Measurements from ENCODE around the gene ARMCX4. TPM values are rescaled to one million over a fixed set of nuclear protein-coding genes. Genes with fewer than 3 reads are reported as not detected.

Gene ARMCX4
- total RNA-seq, 1 experiment from 2014 or later = 17.0 TPM

- no peak for TF ChIP-seq CTCF (conservative IDR thresholded peaks at IDR 0.05)
- Histone ChIP-seq H4K91ac (ENCODE audit: insufficient read length, low read depth, low read length) (no peak overlapping the region), H2BK15ac (ENCODE audit: low read depth, low read length) (no peak overlapping the region), H3T11ph (ENCODE audit: low read length) (no peak overlapping the region), H3K4ac (ENCODE audit: low read depth, low read length) (no peak overlapping the region), H4K20me1 (ENCODE audit: control insufficient read depth, insufficient read depth, insufficient read length) (no peaks in the 10 kb centered on the region), H3K27ac (ENCODE audit: insufficient read length, low read depth, low read length) (no peak overlapping the region), H3K23me2 (ENCODE audit: insufficient read length, low read depth, low read length, poor library complexity, severe bottlenecking) (no peaks in the 10 kb centered on the region), H2BK5ac (ENCODE audit: insufficient read length, low read length) (no peak overlapping the region), H2BK12ac (ENCODE audit: insufficient read length, low read depth, low read length) (no peak overlapping the region), H3K79me2 (ENCODE audit: insufficient read depth, low read length) (no peaks in the 10 kb centered on the region; the same call in 1 of the 2 replicates), H3K4me2 (ENCODE audit: insufficient read depth, insufficient read length, low read length) (no peak overlapping the region), H2BK20ac (ENCODE audit: low read depth, low read length, poor library complexity, severe bottlenecking) (no peak overlapping the region), H3K23ac (ENCODE audit: insufficient read length, low read depth, low read length) (no peak overlapping the region), H2AK5ac (ENCODE audit: insufficient read length, low read length) (no peak overlapping the region), H2AFZ (ENCODE audit: low read length) (no peak overlapping the region), H3K79me1 (ENCODE audit: insufficient read depth, low read depth, low read length, poor library complexity, severe bottlenecking) (no peaks in the 10 kb centered on the region), H4K5ac (ENCODE audit: insufficient read length, low read depth, low read length) (no peak overlapping the region), H3K9me3 (ENCODE audit: control insufficient read depth, low read depth, low read length) (peaks cover 17% of the 10 kb centered on the region), H3K27me3 (ENCODE audit: insufficient read depth, low read length) (no peaks in the 10 kb centered on the region), H4K8ac (replicated peaks; ENCODE audit: insufficient read length, low read depth, low read length) (no peak overlapping the region), H3K18ac (ENCODE audit: insufficient read length, low read depth, low read length) (no peak overlapping the region), H3K4me1 (ENCODE audit: insufficient read depth, low read length) (no peaks in the 10 kb centered on the region), H3K9ac (ENCODE audit: extremely low read depth, insufficient read length, low read length) (no peak overlapping the region), H3K14ac (ENCODE audit: insufficient read depth, low read length) (no peak overlapping the region), H2BK120ac (ENCODE audit: low read depth, low read length, poor library complexity, severe bottlenecking) (no peak overlapping the region), H3K56ac (ENCODE audit: insufficient read length, low read depth, low read length) (no peak overlapping the region)
- no peak for DNase-seq
- peaks cover 38 to 49% of the 10 kb centered on the region in 2 experiments for H3K9me3 Mint-ChIP-seq
- H3K36me3 Mint-ChIP-seq (ENCODE audit: insufficient read depth in 1 of 3, low read depth in 3 of 3) = peaks cover 2 to 19% (median 7%) of the 10 kb centered on the region in 3 experiments; a peak in 6 of 7 replicates
- WGBS (ENCODE audit: extremely low coverage, insufficient read length, low lambda C conversion rate) = no CpG with 5 or more reads among the region's 1 CpG
- no peaks in the 10 kb centered on the region for H3K4me1 Mint-ChIP-seq
- no peaks in the 10 kb centered on the region for H3K27me3 Mint-ChIP-seq (ENCODE audit: low read depth)
- H3K27ac Mint-ChIP-seq = no peak overlapping the region
- H3K4me3 Mint-ChIP-seq = no peak overlapping the region
Observed at GRCh38 chrX:101460669-101461068, 24.6 kb upstream of the ARMCX4 start.

All from H9 (cell line).